ENCODE results near the gene ARCN1. TPM values are rescaled to one million over a fixed set of nuclear protein-coding genes. Genes with fewer than 3 reads are reported as not detected.

Gene ARCN1
- total RNA-seq, 2 experiments from 2014 or later = 107 to 108 TPM

DNA sequence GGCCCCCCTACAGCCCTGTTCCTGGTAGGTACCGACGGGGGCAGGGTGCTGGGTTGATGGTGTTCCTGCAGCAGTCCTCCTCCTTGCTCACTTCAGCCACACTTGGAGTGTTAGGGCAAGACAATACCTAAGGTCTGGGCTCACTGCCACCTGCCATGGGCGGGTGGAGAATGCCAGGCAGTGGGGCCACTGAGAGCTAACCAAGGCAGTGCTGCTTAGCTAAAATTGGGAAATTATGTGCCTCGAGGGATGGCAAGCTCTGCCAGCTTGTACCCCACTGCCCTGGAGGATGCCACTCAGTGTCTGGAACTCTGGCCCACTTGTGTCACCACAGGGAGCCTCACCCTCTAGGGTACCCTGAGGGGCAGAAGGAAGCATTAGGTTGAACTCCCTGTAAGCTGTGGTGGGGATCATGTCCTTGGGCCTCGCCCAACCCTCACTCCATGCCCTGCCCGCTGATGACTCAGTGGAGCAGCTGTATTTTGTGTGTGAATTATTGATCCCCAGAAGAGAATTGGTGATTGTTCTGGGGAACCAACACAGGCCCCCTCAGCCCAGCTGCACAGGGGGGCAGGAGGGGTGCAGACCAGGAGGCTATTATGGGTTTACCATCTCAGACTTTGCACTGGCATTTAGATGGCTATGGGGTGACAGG is 53.0 kb downstream of the ARCN1 start:
- Mint-ChIP-seq H3K4me3 (no peak overlapping the region), H3K27ac (no peak overlapping the region), H3K27me3 (peaks cover 16% of the 10 kb centered on the region), H3K36me3 (no peaks in the 10 kb centered on the region), H3K4me1 (peaks cover 4% of the 10 kb centered on the region), H3K9me3 (no peaks in the 10 kb centered on the region)
- ATAC-seq (ENCODE audit: low read depth) (no peak), DNase-seq (no peak)
- POLR2A ChIA-PET = interaction anchor here (0.7 kb wide), 1 partner anchor 11 kb away, joined by 4 read pairs; no protein-coding TSS in a partner anchor

DNA sequence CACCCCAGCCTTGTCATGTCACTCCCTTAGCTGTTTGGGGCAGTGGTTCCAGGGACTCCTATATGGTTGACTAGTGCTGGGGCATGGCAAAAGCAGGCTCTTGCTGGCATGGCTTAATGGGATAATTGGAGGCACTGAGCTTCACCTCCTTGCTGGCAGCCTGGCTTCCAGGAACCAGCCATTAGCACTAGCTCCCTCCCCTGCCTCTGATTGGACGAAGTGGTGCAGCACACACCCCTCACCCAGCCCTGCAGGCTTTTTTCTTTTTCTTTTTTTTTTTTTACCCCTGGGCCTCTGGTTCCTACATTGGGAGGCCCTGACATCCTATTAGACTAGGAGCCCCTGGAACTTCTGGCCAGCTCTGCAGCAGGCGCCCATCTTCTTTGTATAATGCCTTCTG is 53.8 kb downstream of the ARCN1 start:
- no peak overlapping the region for H3K4me3 Mint-ChIP-seq
- H3K9me3 Mint-ChIP-seq = no peaks in the 10 kb centered on the region
- DNase-seq (no peak), ATAC-seq (ENCODE audit: low read depth) (no peak)
- no peak overlapping the region for H3K27ac Mint-ChIP-seq
- POLR2A ChIA-PET = no interaction called here
- no peaks in the 10 kb centered on the region for H3K36me3 Mint-ChIP-seq
- peaks cover 5% of the 10 kb centered on the region for H3K4me1 Mint-ChIP-seq
- H3K27me3 Mint-ChIP-seq = peaks cover 9% of the 10 kb centered on the region

DNA sequence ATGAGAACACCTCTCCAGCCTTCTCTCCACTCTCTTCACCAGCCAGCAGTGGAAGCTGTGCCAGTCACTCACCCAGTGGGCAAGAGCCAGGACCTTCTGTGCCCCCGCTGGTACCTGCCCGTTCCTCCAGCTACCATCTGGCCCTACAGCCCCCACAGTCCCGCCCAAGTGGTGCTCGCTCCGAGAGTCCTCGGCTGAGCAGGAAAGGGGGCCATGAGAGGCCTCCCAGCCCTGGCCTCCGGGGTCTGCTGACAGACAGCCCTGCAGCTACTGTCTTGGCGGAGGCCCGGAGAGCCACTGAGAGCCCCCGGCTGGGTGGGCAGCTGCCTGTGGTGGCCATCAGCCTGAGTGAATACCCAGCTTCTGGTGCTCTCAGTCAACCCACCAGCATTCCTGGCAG is 55.4 kb downstream of the ARCN1 start:
- Mint-ChIP-seq H3K27me3 (peaks cover 5% of the 10 kb centered on the region), H3K36me3 (no peaks in the 10 kb centered on the region), H3K27ac (no peak overlapping the region), H3K4me1 (peaks cover 4% of the 10 kb centered on the region), H3K4me3 (no peak overlapping the region), H3K9me3 (no peaks in the 10 kb centered on the region)
- POLR2A ChIA-PET = no interaction called here
- no peak for DNase-seq
- no peak for ATAC-seq (ENCODE audit: low read depth)

DNA sequence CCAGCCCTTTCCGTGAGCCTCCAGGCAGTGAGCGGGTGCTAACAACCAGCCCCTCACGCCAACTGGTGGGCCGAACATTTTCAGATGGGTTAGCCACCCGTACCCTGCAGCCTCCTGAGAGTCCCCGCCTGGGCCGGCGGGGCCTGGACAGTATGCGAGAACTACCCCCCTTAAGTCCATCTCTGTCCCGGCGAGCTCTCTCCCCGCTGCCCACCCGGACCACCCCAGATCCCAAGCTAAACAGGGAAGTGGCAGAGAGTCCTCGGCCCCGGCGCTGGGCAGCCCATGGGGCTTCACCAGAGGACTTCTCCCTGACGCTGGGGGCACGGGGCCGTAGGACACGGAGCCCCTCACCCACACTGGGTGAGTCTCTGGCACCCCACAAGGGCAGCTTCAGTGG is 55.8 kb downstream of the ARCN1 start:
- peaks cover 2% of the 10 kb centered on the region for H3K27me3 Mint-ChIP-seq
- no peak for ATAC-seq (ENCODE audit: low read depth)
- no peak overlapping the region for H3K4me3 Mint-ChIP-seq
- no peaks in the 10 kb centered on the region for H3K9me3 Mint-ChIP-seq
- no peak overlapping the region for H3K27ac Mint-ChIP-seq
- H3K36me3 Mint-ChIP-seq = no peaks in the 10 kb centered on the region
- peaks cover 4% of the 10 kb centered on the region for H3K4me1 Mint-ChIP-seq
- POLR2A ChIA-PET = no interaction called here
- DNase-seq = no peak

DNA sequence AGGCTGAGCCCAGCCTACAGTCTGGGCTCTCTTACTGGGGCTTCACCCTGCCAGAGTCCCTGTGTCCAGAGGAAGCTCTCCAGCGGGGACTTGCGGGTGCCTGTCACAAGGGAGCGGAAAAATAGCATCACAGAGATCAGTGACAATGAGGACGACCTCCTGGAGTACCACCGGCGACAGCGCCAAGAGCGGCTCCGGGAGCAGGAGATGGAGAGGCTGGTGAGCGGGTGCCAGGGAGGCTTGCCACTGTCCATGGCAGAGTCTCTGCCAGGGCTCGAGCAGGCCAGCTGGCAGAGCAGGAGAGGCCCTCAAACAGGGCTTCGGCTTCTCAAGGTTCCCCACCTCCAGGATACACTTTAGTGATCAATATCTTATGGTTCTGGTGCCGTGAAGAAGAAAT is 56.2 kb downstream of the ARCN1 start:
- no peak overlapping the region for H3K27ac Mint-ChIP-seq
- H3K4me1 Mint-ChIP-seq = peaks cover 4% of the 10 kb centered on the region
- POLR2A ChIA-PET = interaction anchor here (0.6 kb wide), 1 partner anchor 438 kb away, joined by 5 read pairs; no protein-coding TSS in a partner anchor
- peaks cover 2% of the 10 kb centered on the region for H3K27me3 Mint-ChIP-seq
- no peak overlapping the region for H3K4me3 Mint-ChIP-seq
- no peak for DNase-seq
- H3K36me3 Mint-ChIP-seq = no peaks in the 10 kb centered on the region
- no peaks in the 10 kb centered on the region for H3K9me3 Mint-ChIP-seq
- no peak for ATAC-seq (ENCODE audit: low read depth)

DNA sequence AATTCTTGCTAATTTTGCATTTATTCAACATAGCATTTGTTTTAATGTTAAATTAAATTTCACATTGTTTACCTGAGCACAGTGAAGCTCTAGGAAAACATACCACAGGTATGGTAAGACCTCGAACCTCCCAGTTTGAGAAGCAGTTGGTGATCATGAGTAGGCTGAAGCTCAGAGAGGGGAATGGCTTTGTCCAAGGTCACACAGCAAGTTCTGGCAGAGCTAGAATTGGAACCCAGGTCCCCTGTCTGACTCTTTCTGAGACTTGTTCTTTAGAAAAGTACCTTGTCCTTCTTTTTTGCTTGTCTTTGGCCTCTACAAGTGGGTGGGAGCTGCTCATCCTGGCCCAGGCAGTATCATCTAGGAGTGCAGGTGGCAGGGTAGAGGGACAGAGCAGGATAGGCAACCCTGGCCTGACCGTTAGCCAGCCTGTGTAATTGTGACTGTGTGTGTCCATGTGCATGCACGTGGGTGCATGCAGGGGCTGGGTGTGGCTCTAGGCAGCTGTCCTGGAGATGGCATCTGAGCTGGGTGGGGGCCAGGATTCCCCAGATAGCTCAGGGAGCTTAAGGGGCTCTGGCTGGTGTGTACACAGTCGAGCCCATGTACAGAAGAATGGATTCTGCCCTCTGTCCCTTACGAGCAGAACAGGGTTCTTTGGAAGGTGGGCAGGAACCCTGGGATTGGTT is 56.8 kb downstream of the ARCN1 start:
- POLR2A ChIA-PET = interaction anchor here (0.6 kb wide), 1 partner anchor 437 kb away, joined by 5 read pairs; no protein-coding TSS in a partner anchor

DNA sequence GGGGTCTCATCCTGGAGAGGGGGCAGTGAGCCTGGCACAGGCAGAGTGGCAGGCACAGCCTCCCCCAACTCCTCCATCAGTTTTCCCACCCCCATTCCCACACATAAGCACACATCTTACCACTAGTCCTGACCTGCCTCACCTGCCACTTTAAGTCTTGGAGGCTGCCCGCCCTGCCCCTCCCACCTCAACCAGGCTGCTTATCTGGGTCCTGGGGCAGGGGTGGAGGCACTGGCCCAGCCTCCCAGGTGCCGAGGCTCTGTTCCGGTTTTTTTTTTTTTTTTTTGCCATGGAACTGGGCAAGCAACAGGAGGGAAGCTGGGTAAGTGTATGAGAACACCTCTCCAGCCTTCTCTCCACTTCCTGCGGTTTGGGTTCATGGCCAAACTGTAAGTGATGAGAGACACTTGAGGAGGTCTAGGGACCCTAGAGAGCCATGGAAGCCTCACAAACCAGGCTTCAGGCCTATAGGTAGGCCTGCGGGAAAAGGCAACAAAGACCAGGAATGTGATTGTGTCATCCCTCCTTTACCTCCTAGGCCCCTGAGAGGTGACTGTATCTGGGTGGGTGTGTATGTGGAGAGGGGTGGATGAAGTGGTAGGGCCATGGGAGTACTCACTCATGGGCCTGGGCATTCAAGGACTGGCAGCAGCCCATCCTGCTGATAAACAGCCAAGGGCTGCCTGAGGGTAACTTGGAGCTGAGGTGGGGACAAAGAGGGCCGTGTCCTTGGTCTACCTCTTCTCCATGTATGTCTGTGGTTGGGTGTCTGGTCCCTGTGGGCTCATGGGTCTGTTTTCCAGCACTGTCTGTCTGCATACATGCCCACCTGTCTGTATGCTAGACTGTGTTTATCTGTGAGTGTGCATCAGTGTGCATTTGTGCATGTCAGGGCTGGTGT is 57.8 kb downstream of the ARCN1 start:
- DNase-seq = no peak
- H3K9me3 Mint-ChIP-seq = no peaks in the 10 kb centered on the region
- H3K4me1 Mint-ChIP-seq = peaks cover 8% of the 10 kb centered on the region
- no peak overlapping the region for H3K27ac Mint-ChIP-seq
- no peak overlapping the region for H3K4me3 Mint-ChIP-seq
- no peak for ATAC-seq (ENCODE audit: low read depth)
- H3K36me3 Mint-ChIP-seq = no peaks in the 10 kb centered on the region
- POLR2A ChIA-PET = interaction anchor here (0.6 kb wide), 2 partner anchors 34 to 86 kb away, joined by 3 to 4 read pairs; no protein-coding TSS in a partner anchor
- peaks cover 2% of the 10 kb centered on the region for H3K27me3 Mint-ChIP-seq

More for the DNA sequence above, 56.8 kb downstream of the ARCN1 start:
- Mint-ChIP-seq H3K9me3 (no peaks in the 10 kb centered on the region), H3K36me3 (no peaks in the 10 kb centered on the region), H3K4me1 (peaks cover 4% of the 10 kb centered on the region), H3K27ac (no peak overlapping the region), H3K27me3 (peaks cover 2% of the 10 kb centered on the region), H3K4me3 (no peak overlapping the region)
- ATAC-seq (ENCODE audit: low read depth) = no peak
- no peak for DNase-seq

DNA sequence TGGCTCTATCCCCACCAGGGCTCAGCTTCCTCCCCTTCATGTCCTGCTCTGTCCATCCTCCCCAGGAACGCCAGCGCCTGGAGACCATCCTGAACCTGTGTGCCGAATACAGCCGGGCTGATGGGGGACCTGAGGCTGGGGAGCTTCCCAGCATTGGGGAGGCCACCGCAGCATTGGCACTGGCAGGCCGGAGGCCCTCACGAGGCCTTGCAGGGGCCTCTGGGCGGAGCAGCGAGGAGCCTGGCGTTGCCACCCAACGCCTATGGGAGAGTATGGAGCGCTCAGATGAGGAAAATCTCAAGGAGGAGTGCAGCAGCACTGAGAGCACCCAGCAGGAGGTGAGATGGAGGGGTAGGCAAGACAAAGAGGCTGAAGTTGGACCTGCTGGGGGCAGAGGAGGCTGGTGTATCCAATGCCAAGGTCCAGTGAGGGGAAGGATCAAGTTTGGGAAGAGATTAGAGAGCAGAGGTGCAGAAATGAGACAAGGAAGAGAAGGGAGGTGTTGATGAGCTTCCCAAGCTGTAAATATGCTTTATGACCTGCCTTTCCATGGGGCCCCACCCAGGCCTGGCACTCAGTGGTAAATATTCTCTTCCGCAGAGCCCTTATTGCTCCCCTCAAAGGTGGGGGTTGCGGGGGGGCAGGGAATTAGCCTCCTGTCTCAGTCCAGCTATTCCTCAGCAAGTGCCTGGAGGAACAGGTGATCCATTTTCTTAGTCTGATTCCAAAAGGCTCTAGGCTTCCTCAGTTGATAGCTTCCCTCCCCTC is 59.1 kb downstream of the ARCN1 start:
- POLR2A ChIA-PET = no interaction called here
- no peak for DNase-seq
- H3K36me3 Mint-ChIP-seq = no peaks in the 10 kb centered on the region
- peaks cover 5% of the 10 kb centered on the region for H3K27me3 Mint-ChIP-seq
- no peaks in the 10 kb centered on the region for H3K9me3 Mint-ChIP-seq
- H3K27ac Mint-ChIP-seq = no peak overlapping the region
- peaks cover 8% of the 10 kb centered on the region for H3K4me1 Mint-ChIP-seq
- H3K4me3 Mint-ChIP-seq = no peak overlapping the region
- no peak for ATAC-seq (ENCODE audit: low read depth)

DNA sequence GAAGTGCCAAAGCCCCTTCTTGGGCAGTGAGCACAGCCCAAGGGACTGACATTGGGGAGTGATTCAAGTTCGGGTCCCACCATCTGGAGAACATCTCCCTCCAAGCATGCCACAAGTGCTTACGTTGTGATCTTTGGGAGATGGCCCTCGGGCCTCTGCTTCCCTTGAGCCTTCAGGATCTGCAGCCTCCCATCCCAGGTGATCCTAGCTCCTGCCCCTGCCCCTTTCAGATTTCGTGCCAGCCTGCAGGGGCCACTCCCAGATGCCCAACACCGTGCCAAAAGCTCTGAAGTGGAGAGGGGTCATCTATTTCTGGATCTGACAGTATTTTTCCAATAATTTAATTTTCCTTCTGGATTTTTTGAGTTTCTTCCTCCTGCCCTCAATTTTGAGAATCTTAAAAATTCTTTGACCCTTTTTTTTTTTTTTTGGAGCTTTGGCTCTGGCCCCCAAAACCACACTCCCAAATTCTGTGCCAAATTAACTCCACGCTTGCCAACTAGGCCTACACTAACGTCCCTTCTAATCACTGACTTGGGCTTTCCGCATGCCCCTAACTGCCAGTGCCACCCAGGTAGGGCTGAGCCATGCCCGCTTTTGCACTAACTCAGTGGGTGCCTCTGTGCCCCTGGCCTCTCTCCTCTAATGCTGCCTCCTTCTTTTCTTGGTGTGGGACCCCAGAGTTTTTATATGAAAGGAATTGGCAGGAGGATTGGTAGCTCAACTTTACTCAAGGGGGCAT is 60.5 kb downstream of the ARCN1 start:
- H3K4me3 Mint-ChIP-seq = no peak overlapping the region
- peaks cover 8% of the 10 kb centered on the region for H3K4me1 Mint-ChIP-seq
- no peak overlapping the region for H3K27ac Mint-ChIP-seq
- POLR2A ChIA-PET = interaction anchor here (0.7 kb wide), 1 partner anchor 37 kb away, joined by 4 read pairs; no protein-coding TSS in a partner anchor
- no peaks in the 10 kb centered on the region for H3K36me3 Mint-ChIP-seq
- H3K9me3 Mint-ChIP-seq = no peaks in the 10 kb centered on the region
- peaks cover 5% of the 10 kb centered on the region for H3K27me3 Mint-ChIP-seq
- ATAC-seq (ENCODE audit: low read depth) (no peak), DNase-seq (no peak)

DNA sequence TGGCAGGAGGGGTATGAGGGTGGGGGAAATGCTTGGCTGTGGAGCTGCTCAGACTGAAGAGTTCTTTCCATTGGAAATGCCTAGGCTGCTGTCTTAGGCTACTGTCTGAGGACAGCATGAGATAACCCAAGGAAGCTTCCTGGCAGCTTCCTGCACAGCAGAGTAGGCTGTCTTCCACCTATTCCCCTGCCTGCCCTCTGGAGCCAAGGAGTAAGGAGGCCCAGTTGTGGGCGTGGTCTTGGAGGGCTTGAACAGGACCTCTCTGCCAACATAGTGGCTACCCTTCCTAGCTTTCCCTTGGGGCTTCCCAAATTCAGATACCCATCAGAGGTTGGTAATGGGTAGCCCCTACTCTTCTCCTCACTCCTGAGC is 61.1 kb downstream of the ARCN1 start:
- Mint-ChIP-seq H3K4me1 (peaks cover 8% of the 10 kb centered on the region), H3K27me3 (peaks cover 5% of the 10 kb centered on the region), H3K36me3 (no peaks in the 10 kb centered on the region), H3K27ac (no peak overlapping the region), H3K9me3 (no peaks in the 10 kb centered on the region), H3K4me3 (no peak overlapping the region)
- POLR2A ChIA-PET = no interaction called here
- ATAC-seq (ENCODE audit: low read depth) (no peak), DNase-seq (no peak)

DNA sequence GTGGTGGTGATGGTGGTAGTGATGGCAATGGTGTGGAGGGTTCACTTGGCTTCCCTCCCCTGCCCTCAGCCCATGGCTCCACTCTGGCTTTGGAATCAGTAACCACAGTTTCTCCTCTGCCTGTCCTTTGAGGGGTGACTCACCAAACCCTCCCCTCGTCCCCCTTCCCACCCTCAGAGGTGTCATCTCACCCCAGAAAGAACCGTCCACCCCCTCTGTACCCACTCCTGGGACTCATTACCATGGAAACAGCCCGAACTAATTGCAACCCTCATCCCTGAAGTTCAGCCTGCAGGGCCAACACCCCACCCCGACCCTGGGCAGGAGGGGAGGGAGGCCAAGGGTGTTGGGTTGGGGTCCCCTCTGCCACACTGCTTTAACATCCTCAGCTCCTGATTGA is 61.8 kb downstream of the ARCN1 start:
- Mint-ChIP-seq H3K36me3 (no peaks in the 10 kb centered on the region), H3K4me3 (no peak overlapping the region), H3K27ac (no peak overlapping the region), H3K9me3 (no peaks in the 10 kb centered on the region), H3K27me3 (peaks cover 5% of the 10 kb centered on the region), H3K4me1 (peaks cover 8% of the 10 kb centered on the region)
- no peak for ATAC-seq (ENCODE audit: low read depth)
- no peak for DNase-seq
- POLR2A ChIA-PET = no interaction called here

DNA sequence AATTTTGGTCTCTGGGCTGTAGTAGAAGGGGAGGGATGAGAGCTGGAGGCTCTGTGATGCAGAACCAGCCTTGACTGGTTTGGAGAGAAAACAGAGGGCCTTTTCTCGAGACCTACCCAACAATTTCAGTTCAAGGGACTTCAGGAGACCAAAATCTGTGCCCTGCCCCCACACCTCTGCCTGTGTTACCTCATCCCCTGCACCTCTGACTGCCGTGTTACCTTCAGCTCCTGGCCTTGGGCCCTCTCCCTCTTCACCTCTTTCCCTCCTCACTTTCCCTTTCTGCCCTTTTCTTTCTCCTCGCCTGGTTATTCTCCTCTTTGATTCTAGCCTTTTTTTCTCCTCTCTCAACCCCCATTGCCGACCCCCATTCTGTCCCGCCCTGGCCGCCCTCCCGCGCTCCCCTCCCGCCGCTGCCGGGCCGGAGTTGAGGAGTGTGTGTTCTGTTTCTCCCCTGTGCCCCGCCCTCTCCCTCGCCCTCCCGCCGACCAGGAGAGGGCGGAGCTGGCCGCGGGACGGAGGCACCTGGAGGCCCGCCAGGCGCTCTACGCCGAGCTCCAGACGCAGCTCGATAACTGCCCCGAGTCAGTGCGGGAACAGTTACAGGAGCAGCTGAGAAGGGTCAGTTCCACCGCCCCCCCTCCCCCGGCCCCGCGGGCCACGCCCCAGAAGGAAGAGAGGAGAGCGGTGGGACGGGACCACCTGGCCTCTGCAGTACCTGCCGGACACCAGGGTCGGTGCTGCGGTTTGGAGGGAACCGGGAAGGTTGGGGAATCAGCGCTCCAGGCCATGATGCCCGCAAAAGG is 62.4 kb downstream of the ARCN1 start:
- H3K9me3 Mint-ChIP-seq = no peaks in the 10 kb centered on the region
- H3K4me3 Mint-ChIP-seq = peak overlapping the region; percentile 47
- peaks cover 8% of the 10 kb centered on the region for H3K4me1 Mint-ChIP-seq
- peak; percentile 73 for ATAC-seq (ENCODE audit: low read depth)
- peak overlapping the region; percentile 53 for H3K27ac Mint-ChIP-seq
- H3K36me3 Mint-ChIP-seq = no peaks in the 10 kb centered on the region
- peak; percentile 50 for DNase-seq
- POLR2A ChIA-PET = no interaction called here
- peaks cover 5% of the 10 kb centered on the region for H3K27me3 Mint-ChIP-seq

Data from activated naive CD8-positive, alpha-beta T cell treated with anti-CD3 and anti-CD28 coated beads, Interleukin-2, amount 10 ng/mL, durations not matched to agents 7 days and 5 days (primary cell).